ENCODE results near the gene MTMR6. TPM values are rescaled to one million over a fixed set of nuclear protein-coding genes. Genes with fewer than 3 reads are reported as not detected.

Gene MTMR6
- total RNA-seq, 2 donors from 2014 or later = 14.8 to 21.2 TPM

GRCh38 chr13:25280396-25280795 is 6.9 kb downstream of the MTMR6 start:
- no peaks in the 10 kb centered on the region for H3K27me3 ChIP-seq
- H3K9me3 ChIP-seq = no peaks in the 10 kb centered on the region
- peaks cover 0 to 14% of the 10 kb centered on the region in 2 donors for H3K4me1 ChIP-seq
- H3K27ac ChIP-seq = no peak overlapping the region
- H3K36me3 ChIP-seq = no peaks in the 10 kb centered on the region
- no peak for TF ChIP-seq CTCF (IDR thresholded peaks at IDR 0.05)
- DNase-seq (ENCODE audit: low spot score) = no peak
- H3K4me3 ChIP-seq = no peak overlapping the region

GRCh38 chr13:25276748-25277147 is 10.5 kb downstream of the MTMR6 start:
- Histone ChIP-seq H3K9me3 (no peaks in the 10 kb centered on the region), H3K36me3 (no peaks in the 10 kb centered on the region), H3K27ac (no peak overlapping the region), H3K4me3 (no peak overlapping the region), H3K4me1 (peaks cover 0 to 12% of the 10 kb centered on the region in 2 donors), H3K27me3 (no peaks in the 10 kb centered on the region)
- DNase-seq (ENCODE audit: low spot score) = no peak
- no peak for TF ChIP-seq CTCF (IDR thresholded peaks at IDR 0.05)

GRCh38 chr13:25268561-25268960 is 18.7 kb downstream of the MTMR6 start:
- no peak for DNase-seq (ENCODE audit: low spot score)
- no peaks in the 10 kb centered on the region for H3K4me1 ChIP-seq
- no peak for TF ChIP-seq CTCF (IDR thresholded peaks at IDR 0.05)
- no peaks in the 10 kb centered on the region for H3K9me3 ChIP-seq
- no peak overlapping the region for H3K4me3 ChIP-seq
- no peak overlapping the region for H3K27ac ChIP-seq
- no peaks in the 10 kb centered on the region for H3K27me3 ChIP-seq
- peaks cover 28% of the 10 kb centered on the region for H3K36me3 ChIP-seq

GRCh38 chr13:25267715-25268114 is 19.6 kb downstream of the MTMR6 start:
- Histone ChIP-seq H3K27me3 (no peaks in the 10 kb centered on the region), H3K4me3 (no peak overlapping the region), H3K27ac (no peak overlapping the region), H3K4me1 (no peaks in the 10 kb centered on the region), H3K9me3 (no peaks in the 10 kb centered on the region), H3K36me3 (peaks cover 32% of the 10 kb centered on the region)
- TF ChIP-seq CTCF (IDR thresholded peaks at IDR 0.05) = no peak
- no peak for DNase-seq (ENCODE audit: low spot score)

- H3K36me3 ChIP-seq = peaks cover 42% of the 10 kb centered on the region
Observed at GRCh38 chr13:25266706-25267105, 20.6 kb downstream of the MTMR6 start.

More at GRCh38 chr13:25266706-25267105, 20.6 kb downstream of the MTMR6 start:
- TF ChIP-seq CTCF (IDR thresholded peaks at IDR 0.05) = no peak
- Histone ChIP-seq H3K4me3 (no peak overlapping the region), H3K4me1 (no peaks in the 10 kb centered on the region), H3K27ac (no peak overlapping the region), H3K27me3 (no peaks in the 10 kb centered on the region), H3K9me3 (no peaks in the 10 kb centered on the region)
- DNase-seq (ENCODE audit: low spot score) = no peak

All from right atrium auricular region (tissue), 2 donors.